Activated CD4-positive, alpha-beta T cell treated with anti-CD3 and anti-CD28 coated beads for 48 hours (primary cell): Measurements from ENCODE around the gene RTN1.
A peak's percentile ranks its signal among the peaks of the same experiment; 100 is the strongest.
"Not testable (repeated sequence)": the region's sequence is repeated elsewhere in the genome, so short reads cannot be mapped to it uniquely, and the experiment has no call there.

Source experiments
- DNase-seq: peaks from one replicate; pipeline ENCODE4 v3.0.0-alpha.2; 2020

Gene RTN1

GRCh38 chr14:59698793-59699192 lies 171.8 kb downstream of the RTN1 start:
- DNase-seq, result no peak

GRCh38 chr14:59695198-59695597 lies 175.4 kb downstream of the RTN1 start:
- no peak for DNase-seq

- no peak for DNase-seq
Measured at GRCh38 chr14:59691266-59691665, 179.3 kb downstream of the RTN1 start.

- DNase-seq, result no peak
Measured at GRCh38 chr14:59690426-59690825, 180.2 kb downstream of the RTN1 start.

- DNase-seq, result peak; percentile 43
Measured at GRCh38 chr14:59688224-59689170, 182.1 kb downstream of the RTN1 start.

GRCh38 chr14:59687663-59688062 lies 182.9 kb downstream of the RTN1 start:
- no peak for DNase-seq

GRCh38 chr14:59679872-59680271 lies 190.7 kb downstream of the RTN1 start:
- no peak for DNase-seq

- DNase-seq, result no peak
Measured at GRCh38 chr14:59678352-59678751, 192.2 kb downstream of the RTN1 start.

GRCh38 chr14:59677771-59678231 lies 192.8 kb downstream of the RTN1 start:
- no peak for DNase-seq

- DNase-seq, result no peak
Measured at GRCh38 chr14:59675394-59675793, 195.2 kb downstream of the RTN1 start.

GRCh38 chr14:59664741-59665140 lies 205.8 kb downstream of the RTN1 start:
- no peak for DNase-seq

GRCh38 chr14:59657769-59658168 lies 212.8 kb downstream of the RTN1 start:
- no peak for DNase-seq

- no peak for DNase-seq
Measured at GRCh38 chr14:59656473-59656872, 214.1 kb downstream of the RTN1 start.

- DNase-seq, result not testable (repeated sequence)
Measured at GRCh38 chr14:59654131-59654530, 216.4 kb downstream of the RTN1 start.

GRCh38 chr14:59646832-59647231 lies 223.7 kb downstream of the RTN1 start:
- DNase-seq, result not testable (repeated sequence)

GRCh38 chr14:59638885-59639284 lies 231.7 kb downstream of the RTN1 start:
- DNase-seq, result no peak

- DNase-seq, result no peak
Measured at GRCh38 chr14:59634617-59635016, 236.0 kb downstream of the RTN1 start.

GRCh38 chr14:59633486-59633885 lies 237.1 kb downstream of the RTN1 start:
- DNase-seq, result no peak

- DNase-seq, result peak; percentile 40
Measured at GRCh38 chr14:59632381-59632780, 238.2 kb downstream of the RTN1 start.

GRCh38 chr14:59631237-59631636 lies 239.3 kb downstream of the RTN1 start:
- no peak for DNase-seq

- peak; percentile 14 for DNase-seq
Measured at GRCh38 chr14:59630288-59630963, 240.2 kb downstream of the RTN1 start.

GRCh38 chr14:59629444-59630287 lies 240.9 kb downstream of the RTN1 start:
- DNase-seq, result no peak

- no peak for DNase-seq
Measured at GRCh38 chr14:59627011-59627520, 243.5 kb downstream of the RTN1 start.
